ENCODE results near the gene PPP1R14C.

GRCh38 chr6:150298030-150298380 is 155.2 kb downstream of the PPP1R14C start:
- TF ChIP-seq, protein P1, sequence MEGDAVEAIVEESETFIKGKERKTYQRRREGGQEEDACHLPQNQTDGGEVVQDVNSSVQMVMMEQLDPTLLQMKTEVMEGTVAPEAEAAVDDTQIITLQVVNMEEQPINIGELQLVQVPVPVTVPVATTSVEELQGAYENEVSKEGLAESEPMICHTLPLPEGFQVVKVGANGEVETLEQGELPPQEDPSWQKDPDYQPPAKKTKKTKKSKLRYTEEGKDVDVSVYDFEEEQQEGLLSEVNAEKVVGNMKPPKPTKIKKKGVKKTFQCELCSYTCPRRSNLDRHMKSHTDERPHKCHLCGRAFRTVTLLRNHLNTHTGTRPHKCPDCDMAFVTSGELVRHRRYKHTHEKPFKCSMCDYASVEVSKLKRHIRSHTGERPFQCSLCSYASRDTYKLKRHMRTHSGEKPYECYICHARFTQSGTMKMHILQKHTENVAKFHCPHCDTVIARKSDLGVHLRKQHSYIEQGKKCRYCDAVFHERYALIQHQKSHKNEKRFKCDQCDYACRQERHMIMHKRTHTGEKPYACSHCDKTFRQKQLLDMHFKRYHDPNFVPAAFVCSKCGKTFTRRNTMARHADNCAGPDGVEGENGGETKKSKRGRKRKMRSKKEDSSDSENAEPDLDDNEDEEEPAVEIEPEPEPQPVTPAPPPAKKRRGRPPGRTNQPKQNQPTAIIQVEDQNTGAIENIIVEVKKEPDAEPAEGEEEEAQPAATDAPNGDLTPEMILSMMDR (IDR thresholded peaks at IDR 0.05; ENCODE audit: extremely low read depth in 1 of 2, insufficient read depth in 1 of 2, low read depth in 1 of 2, low read length in 2 of 2): no peak
- no peak for TF ChIP-seq POLR2A (IDR thresholded peaks at IDR 0.05; ENCODE audit: low read depth, low read length)
- no peak for TF ChIP-seq POLR2AphosphoS5 (IDR thresholded peaks at IDR 0.05; ENCODE audit: insufficient read depth, low read depth, low read length)
- TF ChIP-seq JUN (IDR thresholded peaks at IDR 0.05; ENCODE audit: borderline replicate concordance, insufficient read depth, insufficient read length, low read depth): no peak
- TF ChIP-seq GATA2 (IDR thresholded peaks at IDR 0.05; ENCODE audit: insufficient read depth, insufficient read length, low read depth, low read length): no peak
- TF ChIP-seq EZH2 (IDR thresholded peaks at IDR 0.05; ENCODE audit: borderline replicate concordance, low read depth, low read length, severe bottlenecking): no peak
- no peak for TF ChIP-seq MYC (IDR thresholded peaks at IDR 0.05; ENCODE audit: low read depth, low read length)

All from endothelial cell of umbilical vein (primary cell).